AG10803 (cell line): ENCODE results near the gene DIAPH2.

Experiments used
- DNase-seq: peaks from one replicate; pipeline ENCODE4 v3.0.0; 2010; ENCODE audit warnings: low read depth
- H3K4me3 ChIP-seq: 2 replicates; pipeline ENCODE4 v1.5.1; 2011; ENCODE audit warnings: mild to moderate bottlenecking, low read length, control low read depth
- TF ChIP-seq, protein P1 (sequence below): conservative IDR thresholded peaks from 2 replicates; pipeline ENCODE4 v1.5.1; 2011; ENCODE audit warnings: mild to moderate bottlenecking, low read length, control low read depth, inconsistent platforms

DIAPH2 gene

DNA sequence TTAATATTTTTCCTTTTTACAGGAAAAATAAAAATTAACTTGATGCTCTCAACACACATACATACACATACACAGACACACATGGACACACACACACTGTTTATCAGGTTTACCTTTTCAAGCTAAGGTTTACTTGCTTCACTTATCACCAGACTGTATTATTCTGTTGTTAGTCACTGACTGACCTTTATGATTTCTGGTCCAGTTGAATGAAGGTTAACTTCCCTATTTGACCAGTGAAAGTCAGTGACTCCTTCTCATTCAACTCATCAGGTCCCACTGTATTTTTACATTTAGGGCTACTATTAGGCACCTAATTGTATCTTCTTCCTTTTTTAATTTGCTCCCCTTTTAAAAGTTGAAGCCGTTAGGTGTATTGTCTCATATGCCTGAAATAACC lies 16.0 kb downstream of the DIAPH2 start:
- no peak overlapping the region for H3K4me3 ChIP-seq
- no peak for DNase-seq
- TF ChIP-seq, protein P1, sequence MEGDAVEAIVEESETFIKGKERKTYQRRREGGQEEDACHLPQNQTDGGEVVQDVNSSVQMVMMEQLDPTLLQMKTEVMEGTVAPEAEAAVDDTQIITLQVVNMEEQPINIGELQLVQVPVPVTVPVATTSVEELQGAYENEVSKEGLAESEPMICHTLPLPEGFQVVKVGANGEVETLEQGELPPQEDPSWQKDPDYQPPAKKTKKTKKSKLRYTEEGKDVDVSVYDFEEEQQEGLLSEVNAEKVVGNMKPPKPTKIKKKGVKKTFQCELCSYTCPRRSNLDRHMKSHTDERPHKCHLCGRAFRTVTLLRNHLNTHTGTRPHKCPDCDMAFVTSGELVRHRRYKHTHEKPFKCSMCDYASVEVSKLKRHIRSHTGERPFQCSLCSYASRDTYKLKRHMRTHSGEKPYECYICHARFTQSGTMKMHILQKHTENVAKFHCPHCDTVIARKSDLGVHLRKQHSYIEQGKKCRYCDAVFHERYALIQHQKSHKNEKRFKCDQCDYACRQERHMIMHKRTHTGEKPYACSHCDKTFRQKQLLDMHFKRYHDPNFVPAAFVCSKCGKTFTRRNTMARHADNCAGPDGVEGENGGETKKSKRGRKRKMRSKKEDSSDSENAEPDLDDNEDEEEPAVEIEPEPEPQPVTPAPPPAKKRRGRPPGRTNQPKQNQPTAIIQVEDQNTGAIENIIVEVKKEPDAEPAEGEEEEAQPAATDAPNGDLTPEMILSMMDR: no peak

DNA sequence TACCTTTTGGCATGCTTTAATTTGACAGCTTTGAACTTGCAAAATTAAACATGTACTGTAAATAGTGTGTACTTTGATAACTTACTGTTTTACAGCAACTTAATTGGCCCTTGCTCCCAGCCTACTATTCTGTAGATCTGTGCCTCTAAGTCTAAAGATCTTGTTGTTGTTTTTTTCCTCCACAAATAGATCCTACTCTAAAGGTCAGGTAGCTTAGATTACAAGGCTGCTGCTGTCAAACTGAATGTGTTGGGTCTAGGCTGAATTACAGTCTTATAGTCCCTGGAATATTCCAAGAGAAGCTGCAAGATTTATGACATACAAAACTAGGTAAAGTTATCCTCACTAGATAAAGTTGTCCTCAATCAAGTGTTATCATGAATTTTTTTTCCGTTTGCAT lies 18.7 kb downstream of the DIAPH2 start:
- TF ChIP-seq, protein P1: no peak
- no peak for DNase-seq
- no peak overlapping the region for H3K4me3 ChIP-seq

DNA sequence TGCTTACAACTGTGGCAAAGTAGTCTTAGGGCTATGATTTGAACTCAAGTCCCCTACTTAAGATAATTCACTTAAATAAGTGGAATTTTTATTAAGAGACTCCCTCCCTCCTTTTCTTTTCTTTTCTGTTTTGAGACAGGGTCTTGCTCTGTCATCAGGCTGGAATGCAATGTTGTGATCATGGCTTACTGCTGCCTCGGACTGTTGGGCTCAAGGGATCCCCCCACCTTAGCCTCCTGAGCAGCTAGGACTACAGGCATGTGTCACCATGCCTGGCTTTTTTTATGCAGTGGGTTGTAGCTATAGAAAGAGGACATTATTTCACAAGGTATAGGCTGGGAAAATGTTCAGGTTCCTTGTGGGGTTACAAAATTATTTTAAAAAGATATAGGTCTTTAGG lies 19.2 kb downstream of the DIAPH2 start:
- TF ChIP-seq, protein P1: no peak
- no peak overlapping the region for H3K4me3 ChIP-seq
- DNase-seq: no peak

DNA sequence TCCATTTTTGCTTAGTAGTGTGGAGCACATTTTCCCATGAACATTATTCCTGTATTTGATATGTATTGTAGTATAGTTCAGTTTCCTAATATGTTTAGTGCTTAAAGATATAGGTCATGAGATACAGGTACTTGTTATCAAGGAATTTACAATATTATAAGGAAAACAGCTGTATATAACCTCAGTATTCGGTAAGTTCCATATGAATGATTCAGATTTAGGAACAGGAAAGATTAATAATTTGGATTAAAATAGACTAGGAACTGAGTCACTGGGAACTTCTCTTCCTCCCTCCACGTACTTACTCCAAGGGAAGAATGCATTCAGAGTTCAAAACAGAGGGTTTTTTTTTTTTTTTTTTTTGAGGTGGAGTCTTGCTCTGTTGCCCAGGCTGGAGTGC lies 20.0 kb downstream of the DIAPH2 start:
- TF ChIP-seq, protein P1: no peak
- H3K4me3 ChIP-seq: no peak overlapping the region
- DNase-seq: no peak

DNA sequence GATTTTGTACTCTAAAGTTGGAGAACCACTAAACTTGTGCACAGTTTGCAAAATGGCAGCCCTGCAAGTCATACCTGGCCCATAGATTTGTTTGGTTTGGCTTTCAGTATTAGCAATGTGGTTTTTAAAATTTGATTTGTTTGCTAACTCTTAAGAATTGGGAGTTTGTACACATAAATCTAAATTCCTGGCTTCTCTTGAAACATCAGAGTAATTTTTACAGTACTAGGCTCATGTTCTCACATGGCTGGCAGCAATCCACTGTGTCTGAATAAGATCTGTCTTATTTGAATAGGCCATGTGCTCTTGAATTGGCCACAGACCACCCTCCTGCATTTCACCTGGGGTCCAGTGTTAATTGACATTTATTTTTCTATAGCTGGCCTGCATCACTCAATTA lies 21.3 kb downstream of the DIAPH2 start:
- no peak for DNase-seq
- TF ChIP-seq, protein P1: no peak

DNA sequence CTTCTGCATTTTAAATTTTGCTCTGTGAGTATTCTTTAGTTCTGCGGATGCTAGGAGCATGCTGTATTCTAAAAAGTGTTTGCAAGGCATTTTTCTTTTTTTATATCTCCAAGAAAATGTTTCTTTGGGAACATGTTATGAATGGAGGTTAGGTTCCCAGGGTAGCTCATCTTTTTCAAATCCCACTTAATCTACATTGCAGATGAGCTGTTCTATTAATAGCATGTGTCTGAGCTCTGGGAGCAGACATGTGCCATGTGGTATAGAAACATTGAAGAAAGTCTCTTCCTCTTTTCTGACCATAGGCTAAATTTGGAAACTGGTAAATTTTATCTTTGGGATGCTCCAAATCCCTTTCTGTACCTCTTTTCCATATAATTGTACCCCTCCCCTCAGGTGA lies 23.2 kb downstream of the DIAPH2 start:
- TF ChIP-seq, protein P1: no peak
- H3K4me3 ChIP-seq: no peak overlapping the region
- no peak for DNase-seq

More for the DNA sequence above, 21.3 kb downstream of the DIAPH2 start:
- H3K4me3 ChIP-seq: no peak overlapping the region

DNA sequence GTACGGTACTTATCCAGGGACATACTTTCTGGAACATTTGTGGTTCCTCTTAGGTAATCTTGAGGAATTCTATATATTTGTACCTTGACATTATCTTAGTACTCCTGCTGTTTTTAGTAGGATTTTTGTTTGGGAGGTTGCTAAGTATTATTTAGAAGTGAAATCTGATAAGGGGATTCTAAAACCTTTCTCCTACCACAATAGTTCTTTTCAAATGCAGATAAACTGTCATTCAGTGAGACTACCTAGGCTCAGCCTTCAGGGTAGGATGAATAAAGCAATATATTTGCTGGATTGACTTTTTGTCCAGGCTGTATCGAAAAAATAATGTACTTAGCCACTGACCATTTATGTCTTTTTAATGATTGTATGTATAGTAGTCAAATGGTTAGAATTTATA lies 25.4 kb downstream of the DIAPH2 start:
- H3K4me3 ChIP-seq: no peak overlapping the region
- TF ChIP-seq, protein P1: no peak
- DNase-seq: no peak
